ENCODE results near the gene DNAH1.

The DNAH1 gene

GRCh38 chr3:52392216-52392930 is 76.3 kb downstream of the DNAH1 start:
- no peak for DNase-seq

GRCh38 chr3:52393131-52393807 is 77.2 kb downstream of the DNAH1 start:
- DNase-seq = no peak

- DNase-seq = no peak
Observed at GRCh38 chr3:52393959-52394670, 78.0 kb downstream of the DNAH1 start.

- DNase-seq = no peak
Observed at GRCh38 chr3:52394751-52395502, 78.8 kb downstream of the DNAH1 start.

GRCh38 chr3:52395503-52395865 is 79.4 kb downstream of the DNAH1 start:
- DNase-seq = no peak

GRCh38 chr3:52396011-52396906 is 80.1 kb downstream of the DNAH1 start:
- no peak for DNase-seq

GRCh38 chr3:52396907-52397591 is 80.9 kb downstream of the DNAH1 start:
- no peak for DNase-seq

GRCh38 chr3:52397676-52398399 is 81.7 kb downstream of the DNAH1 start:
- no peak for DNase-seq

GRCh38 chr3:52398670-52399081 is 82.6 kb downstream of the DNAH1 start:
- no peak for DNase-seq

- DNase-seq = no peak
Observed at GRCh38 chr3:52399131-52399530, 83.0 kb downstream of the DNAH1 start.

GRCh38 chr3:52399593-52399992 is 83.5 kb downstream of the DNAH1 start:
- no peak for DNase-seq

GRCh38 chr3:52400275-52400793 is 84.2 kb downstream of the DNAH1 start:
- no peak for DNase-seq

- DNase-seq = no peak
Observed at GRCh38 chr3:52401021-52401420, 84.9 kb downstream of the DNAH1 start.

- DNase-seq = no peak
Observed at GRCh38 chr3:52401551-52401950, 85.4 kb downstream of the DNAH1 start.

- DNase-seq = no peak
Observed at GRCh38 chr3:52402101-52402521, 86.0 kb downstream of the DNAH1 start.

- DNase-seq = no peak
Observed at GRCh38 chr3:52402706-52403270, 86.7 kb downstream of the DNAH1 start.

- DNase-seq = no peak
Observed at GRCh38 chr3:52403271-52403841, 87.2 kb downstream of the DNAH1 start.

- no peak for DNase-seq
Observed at GRCh38 chr3:52403955-52404354, 87.8 kb downstream of the DNAH1 start.

- DNase-seq = no peak
Observed at GRCh38 chr3:52404391-52404790, 88.3 kb downstream of the DNAH1 start.
